DND-41 (cell line): Measurements from ENCODE around the gene HOXB4.

Experiments
- CTCF ChIP-seq: IDR thresholded peaks from 2 replicates; pipeline ENCODE4 v1.5.1; 2012; ENCODE audit warnings: borderline replicate concordance, low read length, moderate library complexity, mild to moderate bottlenecking; ENCODE audit not compliant: poor library complexity, severe bottlenecking; ENCODE audit errors: extremely low read depth
- EZH2 ChIP-seq: IDR thresholded peaks from 3 replicates; pipeline ENCODE4 v1.6.1; 2012; ENCODE audit warnings: borderline replicate concordance, low read depth, mild to moderate bottlenecking, moderate library complexity, low read length, inconsistent platforms; ENCODE audit not compliant: severe bottlenecking

- TF ChIP-seq CTCF: no peak
- no peak for TF ChIP-seq EZH2
These were observed 30.3 kb upstream of the HOXB4 start for GRCh38 chr17:48608494-48608834.
